WTC11 (cell line): ENCODE data around the gene TOE1. TPM values are rescaled to one million over a fixed set of nuclear protein-coding genes. Genes with fewer than 3 reads are reported as not detected.
A peak's percentile ranks its signal among the peaks of the same experiment; 100 is the strongest.

Source experiments
- ATF1 ChIP-seq: sonication (generic); formaldehyde crosslinking; IDR thresholded peaks from 2 replicates; pipeline ENCODE4 v1.8.1; 2023; ENCODE audit warnings: mild to moderate bottlenecking, moderate library complexity, missing genetic modification reagents
- CBFB ChIP-seq: sonication (generic); formaldehyde crosslinking; IDR thresholded peaks from 2 replicates; pipeline ENCODE4 v1.8.1; 2022; ENCODE audit warnings: mild to moderate bottlenecking, low read depth, missing genetic modification reagents
- CREB1 ChIP-seq: sonication (generic); formaldehyde crosslinking; IDR thresholded peaks from 2 replicates; pipeline ENCODE4 v1.8.0; 2023; ENCODE audit warnings: mild to moderate bottlenecking, missing genetic modification reagents
- EMX1 ChIP-seq: fragments of 250-450 bp; sonication (Bioruptor Pico); IDR thresholded peaks from 2 replicates; pipeline ENCODE4 v1.8.0; 2021; ENCODE audit warnings: mild to moderate bottlenecking
- FOXP1 ChIP-seq: sonication (generic); formaldehyde crosslinking; IDR thresholded peaks from 2 replicates; pipeline ENCODE4 v1.8.0; 2022; ENCODE audit warnings: missing genetic modification reagents, mild to moderate bottlenecking, moderate library complexity, borderline replicate concordance
- IRF2 ChIP-seq: sonication (generic); formaldehyde crosslinking; IDR thresholded peaks from 2 replicates; pipeline ENCODE4 v1.8.0; 2022; ENCODE audit warnings: low read depth, missing genetic modification reagents, borderline replicate concordance
- KAT7 ChIP-seq: sonication (generic); formaldehyde crosslinking; IDR thresholded peaks from 2 replicates; pipeline ENCODE4 v1.8.1; 2023; ENCODE audit warnings: missing genetic modification reagents, mild to moderate bottlenecking, borderline replicate concordance
- MYBL2 ChIP-seq: sonication (generic); formaldehyde crosslinking; IDR thresholded peaks from 2 replicates; pipeline ENCODE4 v1.8.1; 2023; ENCODE audit warnings: mild to moderate bottlenecking, moderate library complexity, missing genetic modification reagents
- NR3C1 ChIP-seq: sonication (generic); formaldehyde crosslinking; conservative IDR thresholded peaks from 2 replicates; pipeline ENCODE4 v1.8.1; 2023; ENCODE audit warnings: low read depth, mild to moderate bottlenecking, missing genetic modification reagents
- PRRX2 ChIP-seq: fragments of 250-450 bp; sonication (Bioruptor Pico); IDR thresholded peaks from 2 replicates; pipeline ENCODE4 v1.8.0; 2021; ENCODE audit warnings: mild to moderate bottlenecking
- SOX15 ChIP-seq: fragments of 250-450 bp; sonication (Bioruptor Pico); IDR thresholded peaks from 2 replicates; pipeline ENCODE4 v1.9.0; 2021; ENCODE audit warnings: mild to moderate bottlenecking
- TCF7 ChIP-seq: sonication (generic); formaldehyde crosslinking; IDR thresholded peaks from 2 replicates; pipeline ENCODE4 v1.8.0; 2022; ENCODE audit warnings: mild to moderate bottlenecking, low read depth, missing genetic modification reagents, moderate library complexity
- TEAD4 ChIP-seq: sonication (generic); formaldehyde crosslinking; IDR thresholded peaks from 2 replicates; pipeline ENCODE4 v1.8.0; 2022; ENCODE audit warnings: mild to moderate bottlenecking, missing genetic modification reagents
- ZNF219 ChIP-seq: sonication (generic); formaldehyde crosslinking; IDR thresholded peaks from 2 replicates; pipeline ENCODE4 v1.8.0; 2023; ENCODE audit warnings: missing genetic modification reagents, mild to moderate bottlenecking, borderline replicate concordance
- ZNF232 ChIP-seq: sonication (generic); formaldehyde crosslinking; IDR thresholded peaks from 2 replicates; pipeline ENCODE4 v1.8.0; 2022; ENCODE audit warnings: mild to moderate bottlenecking, missing genetic modification reagents
- ZNF396 ChIP-seq: fragments of 250-450 bp; sonication (Bioruptor Pico); IDR thresholded peaks from 2 replicates; pipeline ENCODE4 v1.8.0; 2021; ENCODE audit warnings: mild to moderate bottlenecking, moderate library complexity, borderline replicate concordance
- ZNF416 ChIP-seq: fragments of 250-450 bp; sonication (Bioruptor Pico); IDR thresholded peaks from 2 replicates; pipeline ENCODE4 v1.9.0; 2021; ENCODE audit warnings: mild to moderate bottlenecking, inconsistent platforms
- ZNF423 ChIP-seq: fragments of 250-450 bp; sonication (Bioruptor Pico); IDR thresholded peaks from 2 replicates; pipeline ENCODE4 v2.1.2; 2022; ENCODE audit warnings: mild to moderate bottlenecking, moderate library complexity
- ZNF671 ChIP-seq: fragments of 250-450 bp; sonication (Bioruptor Pico); IDR thresholded peaks from 2 replicates; pipeline ENCODE4 v1.8.0; 2021; ENCODE audit warnings: mild to moderate bottlenecking
- total RNA-seq: library from RNA; stranded (reverse); gene quantifications from 3 replicates; pipeline ENCODE4 v1.2.3, GENCODE V29; 2021
- TF ChIP-seq, protein P1 (sequence below): sonication (generic); formaldehyde crosslinking; IDR thresholded peaks from 2 replicates; pipeline ENCODE4 v1.8.1; 2023; ENCODE audit warnings: mild to moderate bottlenecking, missing genetic modification reagents
- TF ChIP-seq, protein P2 (sequence below): sonication (generic); formaldehyde crosslinking; IDR thresholded peaks from 2 replicates; pipeline ENCODE4 v1.8.0; 2022; ENCODE audit warnings: missing genetic modification reagents
- TF ChIP-seq, protein P3 (sequence below): sonication (generic); formaldehyde crosslinking; IDR thresholded peaks from 2 replicates; pipeline ENCODE4 v1.8.1; 2023; ENCODE audit warnings: mild to moderate bottlenecking, missing genetic modification reagents, moderate library complexity
- TF ChIP-seq, protein P4 (sequence below): sonication (generic); formaldehyde crosslinking; IDR thresholded peaks from 2 replicates; pipeline ENCODE4 v1.8.1; 2023; ENCODE audit warnings: mild to moderate bottlenecking, missing genetic modification reagents, borderline replicate concordance
- TF ChIP-seq, protein P5 (sequence below): sonication (generic); formaldehyde crosslinking; IDR thresholded peaks from 2 replicates; pipeline ENCODE4 v1.8.1; 2022; ENCODE audit warnings: missing genetic modification reagents, borderline replicate concordance
- TF ChIP-seq, protein P6 (sequence below): sonication (generic); formaldehyde crosslinking; IDR thresholded peaks from 2 replicates; pipeline ENCODE4 v1.8.1; 2023; ENCODE audit warnings: mild to moderate bottlenecking, moderate library complexity, missing genetic modification reagents
- TF ChIP-seq, protein P7 (sequence below): sonication (generic); formaldehyde crosslinking; IDR thresholded peaks from 2 replicates; pipeline ENCODE4 v1.8.0; 2022; ENCODE audit warnings: mild to moderate bottlenecking, missing genetic modification reagents

The TOE1 gene
- total RNA-seq, 1 experiment from 2014 or later, result 7.4 TPM

DNA sequence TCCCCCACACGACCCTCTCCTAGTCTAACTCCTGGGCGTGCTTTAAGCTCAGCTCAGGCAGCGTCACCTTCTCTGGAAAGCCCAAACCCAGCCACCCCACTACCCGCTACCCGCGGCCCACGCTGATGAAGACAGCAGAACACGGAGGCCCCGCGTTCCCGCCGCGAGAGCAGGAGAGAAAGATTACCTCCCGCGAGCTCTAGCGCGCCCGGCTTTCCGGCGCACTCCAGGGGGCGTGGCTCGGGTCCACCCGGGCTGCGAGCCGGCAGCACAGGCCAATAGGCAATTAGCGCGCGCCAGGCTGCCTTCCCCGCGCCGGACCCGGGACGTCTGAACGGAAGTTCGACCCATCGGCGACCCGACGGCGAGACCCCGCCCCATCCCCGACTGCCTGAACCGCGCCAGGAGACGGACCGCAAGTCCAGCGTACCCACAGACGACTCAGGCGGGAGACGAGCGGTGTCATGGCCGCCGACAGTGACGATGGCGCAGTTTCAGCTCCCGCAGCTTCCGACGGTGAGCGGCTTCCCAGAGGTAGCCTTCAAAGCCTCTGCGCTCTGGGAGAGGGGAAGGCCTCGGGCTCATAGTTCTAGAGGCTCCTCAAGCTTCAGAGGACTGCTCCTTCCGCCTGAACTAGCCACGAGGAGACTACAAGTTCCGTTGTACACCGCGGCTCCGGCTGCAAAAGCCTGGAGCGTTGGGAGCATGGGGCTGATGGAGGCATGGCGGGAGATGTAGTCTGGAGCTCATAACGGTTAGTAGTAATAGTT lies at the start of gene TOE1, which contains the start of gene MUTYH (continued):
- TF ChIP-seq, protein P1, sequence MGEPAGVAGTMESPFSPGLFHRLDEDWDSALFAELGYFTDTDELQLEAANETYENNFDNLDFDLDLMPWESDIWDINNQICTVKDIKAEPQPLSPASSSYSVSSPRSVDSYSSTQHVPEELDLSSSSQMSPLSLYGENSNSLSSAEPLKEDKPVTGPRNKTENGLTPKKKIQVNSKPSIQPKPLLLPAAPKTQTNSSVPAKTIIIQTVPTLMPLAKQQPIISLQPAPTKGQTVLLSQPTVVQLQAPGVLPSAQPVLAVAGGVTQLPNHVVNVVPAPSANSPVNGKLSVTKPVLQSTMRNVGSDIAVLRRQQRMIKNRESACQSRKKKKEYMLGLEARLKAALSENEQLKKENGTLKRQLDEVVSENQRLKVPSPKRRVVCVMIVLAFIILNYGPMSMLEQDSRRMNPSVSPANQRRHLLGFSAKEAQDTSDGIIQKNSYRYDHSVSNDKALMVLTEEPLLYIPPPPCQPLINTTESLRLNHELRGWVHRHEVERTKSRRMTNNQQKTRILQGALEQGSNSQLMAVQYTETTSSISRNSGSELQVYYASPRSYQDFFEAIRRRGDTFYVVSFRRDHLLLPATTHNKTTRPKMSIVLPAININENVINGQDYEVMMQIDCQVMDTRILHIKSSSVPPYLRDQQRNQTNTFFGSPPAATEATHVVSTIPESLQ (CRISPR knock-in tag), result no peak
- no peak for TF ChIP-seq SOX15 (CRISPR knock-in tag)
- TF ChIP-seq CBFB (CRISPR knock-in tag), result peak; percentile 38; the same call in 1 of the 2 replicates
- peak; percentile 72; the same call in 1 of the 2 replicates for TF ChIP-seq KAT7 (CRISPR knock-in tag)
- peak; percentile 92 for TF ChIP-seq MYBL2 (CRISPR knock-in tag)
- TF ChIP-seq ZNF396 (CRISPR knock-in tag), result no peak
- TF ChIP-seq CREB1 (CRISPR knock-in tag), result no peak
- TF ChIP-seq ZNF416, result no peak
- no peak for TF ChIP-seq EMX1 (CRISPR knock-in tag)
- TF ChIP-seq NR3C1, result no peak
- no peak for TF ChIP-seq TEAD4 (CRISPR knock-in tag)
- no peak for TF ChIP-seq TCF7 (CRISPR knock-in tag)
- TF ChIP-seq, protein P2, sequence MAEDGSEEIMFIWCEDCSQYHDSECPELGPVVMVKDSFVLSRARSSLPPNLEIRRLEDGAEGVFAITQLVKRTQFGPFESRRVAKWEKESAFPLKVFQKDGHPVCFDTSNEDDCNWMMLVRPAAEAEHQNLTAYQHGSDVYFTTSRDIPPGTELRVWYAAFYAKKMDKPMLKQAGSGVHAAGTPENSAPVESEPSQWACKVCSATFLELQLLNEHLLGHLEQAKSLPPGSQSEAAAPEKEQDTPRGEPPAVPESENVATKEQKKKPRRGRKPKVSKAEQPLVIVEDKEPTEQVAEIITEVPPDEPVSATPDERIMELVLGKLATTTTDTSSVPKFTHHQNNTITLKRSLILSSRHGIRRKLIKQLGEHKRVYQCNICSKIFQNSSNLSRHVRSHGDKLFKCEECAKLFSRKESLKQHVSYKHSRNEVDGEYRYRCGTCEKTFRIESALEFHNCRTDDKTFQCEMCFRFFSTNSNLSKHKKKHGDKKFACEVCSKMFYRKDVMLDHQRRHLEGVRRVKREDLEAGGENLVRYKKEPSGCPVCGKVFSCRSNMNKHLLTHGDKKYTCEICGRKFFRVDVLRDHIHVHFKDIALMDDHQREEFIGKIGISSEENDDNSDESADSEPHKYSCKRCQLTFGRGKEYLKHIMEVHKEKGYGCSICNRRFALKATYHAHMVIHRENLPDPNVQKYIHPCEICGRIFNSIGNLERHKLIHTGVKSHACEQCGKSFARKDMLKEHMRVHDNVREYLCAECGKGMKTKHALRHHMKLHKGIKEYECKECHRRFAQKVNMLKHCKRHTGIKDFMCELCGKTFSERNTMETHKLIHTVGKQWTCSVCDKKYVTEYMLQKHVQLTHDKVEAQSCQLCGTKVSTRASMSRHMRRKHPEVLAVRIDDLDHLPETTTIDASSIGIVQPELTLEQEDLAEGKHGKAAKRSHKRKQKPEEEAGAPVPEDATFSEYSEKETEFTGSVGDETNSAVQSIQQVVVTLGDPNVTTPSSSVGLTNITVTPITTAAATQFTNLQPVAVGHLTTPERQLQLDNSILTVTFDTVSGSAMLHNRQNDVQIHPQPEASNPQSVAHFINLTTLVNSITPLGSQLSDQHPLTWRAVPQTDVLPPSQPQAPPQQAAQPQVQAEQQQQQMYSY (CRISPR knock-in tag), result no peak
- TF ChIP-seq, protein P3, sequence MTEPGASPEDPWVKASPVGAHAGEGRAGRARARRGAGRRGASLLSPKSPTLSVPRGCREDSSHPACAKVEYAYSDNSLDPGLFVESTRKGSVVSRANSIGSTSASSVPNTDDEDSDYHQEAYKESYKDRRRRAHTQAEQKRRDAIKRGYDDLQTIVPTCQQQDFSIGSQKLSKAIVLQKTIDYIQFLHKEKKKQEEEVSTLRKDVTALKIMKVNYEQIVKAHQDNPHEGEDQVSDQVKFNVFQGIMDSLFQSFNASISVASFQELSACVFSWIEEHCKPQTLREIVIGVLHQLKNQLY (CRISPR knock-in tag), result no peak
- no peak for TF ChIP-seq IRF2 (CRISPR knock-in tag)
- no peak for TF ChIP-seq ATF1 (CRISPR knock-in tag)
- TF ChIP-seq ZNF423 (CRISPR knock-in tag), result no peak
- TF ChIP-seq, protein P4, sequence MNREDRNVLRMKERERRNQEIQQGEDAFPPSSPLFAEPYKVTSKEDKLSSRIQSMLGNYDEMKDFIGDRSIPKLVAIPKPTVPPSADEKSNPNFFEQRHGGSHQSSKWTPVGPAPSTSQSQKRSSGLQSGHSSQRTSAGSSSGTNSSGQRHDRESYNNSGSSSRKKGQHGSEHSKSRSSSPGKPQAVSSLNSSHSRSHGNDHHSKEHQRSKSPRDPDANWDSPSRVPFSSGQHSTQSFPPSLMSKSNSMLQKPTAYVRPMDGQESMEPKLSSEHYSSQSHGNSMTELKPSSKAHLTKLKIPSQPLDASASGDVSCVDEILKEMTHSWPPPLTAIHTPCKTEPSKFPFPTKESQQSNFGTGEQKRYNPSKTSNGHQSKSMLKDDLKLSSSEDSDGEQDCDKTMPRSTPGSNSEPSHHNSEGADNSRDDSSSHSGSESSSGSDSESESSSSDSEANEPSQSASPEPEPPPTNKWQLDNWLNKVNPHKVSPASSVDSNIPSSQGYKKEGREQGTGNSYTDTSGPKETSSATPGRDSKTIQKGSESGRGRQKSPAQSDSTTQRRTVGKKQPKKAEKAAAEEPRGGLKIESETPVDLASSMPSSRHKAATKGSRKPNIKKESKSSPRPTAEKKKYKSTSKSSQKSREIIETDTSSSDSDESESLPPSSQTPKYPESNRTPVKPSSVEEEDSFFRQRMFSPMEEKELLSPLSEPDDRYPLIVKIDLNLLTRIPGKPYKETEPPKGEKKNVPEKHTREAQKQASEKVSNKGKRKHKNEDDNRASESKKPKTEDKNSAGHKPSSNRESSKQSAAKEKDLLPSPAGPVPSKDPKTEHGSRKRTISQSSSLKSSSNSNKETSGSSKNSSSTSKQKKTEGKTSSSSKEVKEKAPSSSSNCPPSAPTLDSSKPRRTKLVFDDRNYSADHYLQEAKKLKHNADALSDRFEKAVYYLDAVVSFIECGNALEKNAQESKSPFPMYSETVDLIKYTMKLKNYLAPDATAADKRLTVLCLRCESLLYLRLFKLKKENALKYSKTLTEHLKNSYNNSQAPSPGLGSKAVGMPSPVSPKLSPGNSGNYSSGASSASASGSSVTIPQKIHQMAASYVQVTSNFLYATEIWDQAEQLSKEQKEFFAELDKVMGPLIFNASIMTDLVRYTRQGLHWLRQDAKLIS (CRISPR knock-in tag), result no peak
- TF ChIP-seq ZNF232 (CRISPR knock-in tag), result 0 out of 2 replicates have a peak, but pooled peaks have one; percentile 64
- peak; percentile 87 for TF ChIP-seq FOXP1 (CRISPR knock-in tag)
- no peak for TF ChIP-seq ZNF219
- TF ChIP-seq ZNF671 (CRISPR knock-in tag), result no peak
- TF ChIP-seq, protein P5, sequence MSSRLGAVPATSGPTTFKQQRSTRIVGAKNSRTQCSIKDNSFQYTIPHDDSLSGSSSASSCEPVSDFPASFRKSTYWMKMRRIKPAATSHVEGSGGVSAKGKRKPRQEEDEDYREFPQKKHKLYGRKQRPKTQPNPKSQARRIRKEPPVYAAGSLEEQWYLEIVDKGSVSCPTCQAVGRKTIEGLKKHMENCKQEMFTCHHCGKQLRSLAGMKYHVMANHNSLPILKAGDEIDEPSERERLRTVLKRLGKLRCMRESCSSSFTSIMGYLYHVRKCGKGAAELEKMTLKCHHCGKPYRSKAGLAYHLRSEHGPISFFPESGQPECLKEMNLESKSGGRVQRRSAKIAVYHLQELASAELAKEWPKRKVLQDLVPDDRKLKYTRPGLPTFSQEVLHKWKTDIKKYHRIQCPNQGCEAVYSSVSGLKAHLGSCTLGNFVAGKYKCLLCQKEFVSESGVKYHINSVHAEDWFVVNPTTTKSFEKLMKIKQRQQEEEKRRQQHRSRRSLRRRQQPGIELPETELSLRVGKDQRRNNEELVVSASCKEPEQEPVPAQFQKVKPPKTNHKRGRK (CRISPR knock-in tag), result no peak
- TF ChIP-seq, protein P6, sequence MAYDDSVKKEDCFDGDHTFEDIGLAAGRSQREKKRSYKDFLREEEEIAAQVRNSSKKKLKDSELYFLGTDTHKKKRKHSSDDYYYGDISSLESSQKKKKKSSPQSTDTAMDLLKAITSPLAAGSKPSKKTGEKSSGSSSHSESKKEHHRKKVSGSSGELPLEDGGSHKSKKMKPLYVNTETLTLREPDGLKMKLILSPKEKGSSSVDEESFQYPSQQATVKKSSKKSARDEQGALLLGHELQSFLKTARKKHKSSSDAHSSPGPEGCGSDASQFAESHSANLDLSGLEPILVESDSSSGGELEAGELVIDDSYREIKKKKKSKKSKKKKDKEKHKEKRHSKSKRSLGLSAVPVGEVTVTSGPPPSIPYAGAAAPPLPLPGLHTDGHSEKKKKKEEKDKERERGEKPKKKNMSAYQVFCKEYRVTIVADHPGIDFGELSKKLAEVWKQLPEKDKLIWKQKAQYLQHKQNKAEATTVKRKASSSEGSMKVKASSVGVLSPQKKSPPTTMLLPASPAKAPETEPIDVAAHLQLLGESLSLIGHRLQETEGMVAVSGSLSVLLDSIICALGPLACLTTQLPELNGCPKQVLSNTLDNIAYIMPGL, result peak; percentile 43; the same call in 1 of the 2 replicates
- no peak for TF ChIP-seq PRRX2 (CRISPR knock-in tag)
- TF ChIP-seq, protein P7, sequence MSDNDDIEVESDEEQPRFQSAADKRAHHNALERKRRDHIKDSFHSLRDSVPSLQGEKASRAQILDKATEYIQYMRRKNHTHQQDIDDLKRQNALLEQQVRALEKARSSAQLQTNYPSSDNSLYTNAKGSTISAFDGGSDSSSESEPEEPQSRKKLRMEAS (CRISPR knock-in tag), result peak; percentile 91
